Natural killer cell (primary cell): ENCODE data around the gene IVD. TPM values are rescaled to one million over a fixed set of nuclear protein-coding genes. Genes with fewer than 3 reads are reported as not detected.

Experiments used
- ATAC-seq, 3 donors: fragments of 150-1000 bp in 2 of 3; fragments of 200-7000 bp in 1 of 3; cut with Tn5 transposase; 1 replicate in 1 of 3; 2 replicates in 2 of 3; pipeline ENCODE4 v1.10.0; 2021; ENCODE audit warnings: mild to moderate bottlenecking in 2 of 3, moderate library complexity in 2 of 3
- DNase-seq, 2 donors: peaks; one replicate each; pipeline versions ENCODE4 v3.0.0 to v3.0.0-alpha.2; 2013 to 2021; ENCODE audit warnings: mixed read lengths in 1 of 2
- H3K27ac ChIP-seq: one replicate; pipeline ENCODE4 v1.5.1; 2013; ENCODE audit warnings: mild to moderate bottlenecking, low read length
- H3K27me3 ChIP-seq: one replicate; pipeline ENCODE4 v1.6.1; 2013; ENCODE audit warnings: low read length; ENCODE audit not compliant: control insufficient read depth, insufficient read depth
- H3K36me3 ChIP-seq: one replicate; pipeline ENCODE4 v1.6.1; 2013; ENCODE audit warnings: low read length; ENCODE audit not compliant: control insufficient read depth, insufficient read depth
- H3K4me1 ChIP-seq: one replicate; pipeline ENCODE4 v1.6.1; 2013; ENCODE audit warnings: low read length; ENCODE audit not compliant: control insufficient read depth, insufficient read depth
- H3K4me3 ChIP-seq: one replicate; pipeline ENCODE4 v1.5.1; 2013; ENCODE audit warnings: low read length
- H3K9me3 ChIP-seq: one replicate; pipeline ENCODE4 v1.6.1; 2013; ENCODE audit warnings: low read length; ENCODE audit not compliant: control insufficient read depth, insufficient read depth
- H3K27ac Mint-ChIP-seq, 2 donors: one replicate each; pipeline ENCODE4 v1.8.0; 2022; ENCODE audit warnings: mild to moderate bottlenecking in 2 of 2, mixed read lengths in 2 of 2, moderate library complexity in 1 of 2
- H3K27me3 Mint-ChIP-seq, 2 donors: one replicate each; pipeline ENCODE4 v1.8.0; 2022; ENCODE audit warnings: low read depth in 2 of 2, mixed read lengths in 2 of 2
- H3K36me3 Mint-ChIP-seq: one replicate; pipeline ENCODE4 v1.8.0; 2022; ENCODE audit warnings: mixed read lengths
- H3K4me1 Mint-ChIP-seq, 2 donors: one replicate each; pipeline ENCODE4 v1.8.0; 2022; ENCODE audit warnings: mixed read lengths in 2 of 2
- H3K4me3 Mint-ChIP-seq: one replicate; pipeline ENCODE4 v1.8.0; 2022; ENCODE audit warnings: mild to moderate bottlenecking, moderate library complexity, mixed read lengths
- H3K9me3 Mint-ChIP-seq, 2 donors: one replicate each; pipeline ENCODE4 v1.8.0; 2022; ENCODE audit warnings: mixed read lengths in 2 of 2
- WGBS: methylation state at CpG from one replicate; pipeline ENCODE4 v1.1.7; 2013; ENCODE audit warnings: missing lambda C conversion rate; ENCODE audit not compliant: insufficient coverage; 5-methylcytosine and 5-hydroxymethylcytosine counted together
- intact Hi-C: fragments of 100-400 bp; cut with micrococcal nuclease; formaldehyde crosslinking; loops from one replicate; pipeline ENCODE4 v1.14.2; 2022
- total RNA-seq, 4 donors: library from RNA; stranded (reverse); fragments of 120-200 nt in 1 of 4; gene quantifications; one replicate each; pipeline versions ENCODE4 v1.2.3 to v1.2.4, GENCODE V29; 2013 to 2022
- TF ChIP-seq, protein P1 (sequence below): fragments of 200-600 bp; IDR thresholded peaks from one replicate; pipeline ENCODE4 v1.8.0; 2022; ENCODE audit warnings: antibody characterized with exemption

IVD gene
- total RNA-seq, 3 donors from 2014 or later (not counting 1 experiment from before 2014, with no cell fraction given), result 56.2 to 76.8 (median 67.3) TPM

DNA sequence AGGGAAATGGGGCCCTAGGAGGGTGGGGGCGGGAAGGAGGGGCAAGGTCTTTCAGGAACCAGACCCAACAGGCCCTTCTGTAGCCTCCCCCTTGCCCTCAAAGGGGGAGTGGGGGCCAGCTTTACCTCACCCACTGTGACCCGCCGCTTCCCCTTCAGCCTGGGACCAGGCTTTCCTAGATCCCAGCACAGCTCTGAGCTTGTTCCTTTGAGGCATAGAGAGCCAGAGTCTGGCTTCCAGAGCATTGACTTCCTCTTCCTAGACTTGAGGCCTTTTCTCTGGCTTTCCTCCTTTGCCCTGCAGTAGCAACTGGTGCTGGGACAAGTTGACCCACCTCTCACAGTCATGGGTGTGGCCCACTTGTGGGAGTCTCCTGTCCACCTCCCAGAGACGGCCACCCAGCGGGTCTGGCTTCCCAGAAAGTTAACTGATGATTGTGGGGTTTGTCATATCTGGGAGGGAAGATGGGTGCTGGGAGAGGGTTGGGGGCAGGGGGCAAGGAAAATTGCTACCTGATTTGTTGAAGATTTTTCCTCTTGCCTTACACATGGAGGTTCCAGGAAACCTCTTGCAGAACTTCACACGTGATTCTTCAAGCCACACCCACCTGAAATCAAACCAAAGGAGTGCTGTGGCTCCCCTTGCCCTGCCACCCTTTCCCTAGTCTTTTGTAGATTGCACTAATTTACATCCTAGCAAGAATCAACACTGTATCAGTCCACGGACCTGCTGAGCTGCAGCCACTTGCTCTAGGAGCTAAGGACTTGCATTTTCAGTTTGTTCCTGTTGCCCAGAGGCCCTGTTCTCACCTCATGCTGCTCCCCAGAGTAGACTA lies 61.0 kb downstream of the IVD start:
- intact Hi-C loops, result no loop called here

DNA sequence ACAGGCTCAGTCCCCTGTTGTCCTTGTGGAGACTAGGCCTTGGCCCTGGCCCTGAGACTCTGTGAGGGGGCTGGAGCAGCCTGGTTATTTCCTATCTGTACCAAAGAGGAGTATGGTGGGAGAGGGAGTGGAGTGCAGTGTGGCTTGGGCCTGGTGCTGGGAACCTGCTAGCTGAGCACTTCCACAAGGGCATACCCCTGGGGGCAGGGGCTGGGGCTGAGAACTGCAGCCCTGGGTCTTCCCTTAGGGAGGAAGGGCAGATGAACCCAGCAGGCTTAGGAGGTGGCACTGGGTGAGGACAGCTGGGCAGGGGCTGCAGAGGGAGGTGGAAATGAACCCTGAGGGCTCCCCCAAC lies 61.6 kb downstream of the IVD start:
- Mint-ChIP-seq H3K9me3 (no peaks in the 10 kb centered on the region), H3K4me3 (peak overlapping the region; percentile 28), H3K36me3 (no peaks in the 10 kb centered on the region), H3K27ac (peak overlapping the region; percentile 41 to 62), H3K4me1 (peaks cover 7 to 9% of the 10 kb centered on the region in 2 donors), H3K27me3 (no peaks in the 10 kb centered on the region)
- H3K27ac ChIP-seq, result no peak overlapping the region
- H3K9me3 ChIP-seq, result no peaks in the 10 kb centered on the region
- intact Hi-C loops, result no loop called here
- H3K27me3 ChIP-seq, result no peaks in the 10 kb centered on the region
- no peak overlapping the region for H3K4me3 ChIP-seq
- peaks cover 15% of the 10 kb centered on the region for H3K4me1 ChIP-seq
- TF ChIP-seq, protein P1, sequence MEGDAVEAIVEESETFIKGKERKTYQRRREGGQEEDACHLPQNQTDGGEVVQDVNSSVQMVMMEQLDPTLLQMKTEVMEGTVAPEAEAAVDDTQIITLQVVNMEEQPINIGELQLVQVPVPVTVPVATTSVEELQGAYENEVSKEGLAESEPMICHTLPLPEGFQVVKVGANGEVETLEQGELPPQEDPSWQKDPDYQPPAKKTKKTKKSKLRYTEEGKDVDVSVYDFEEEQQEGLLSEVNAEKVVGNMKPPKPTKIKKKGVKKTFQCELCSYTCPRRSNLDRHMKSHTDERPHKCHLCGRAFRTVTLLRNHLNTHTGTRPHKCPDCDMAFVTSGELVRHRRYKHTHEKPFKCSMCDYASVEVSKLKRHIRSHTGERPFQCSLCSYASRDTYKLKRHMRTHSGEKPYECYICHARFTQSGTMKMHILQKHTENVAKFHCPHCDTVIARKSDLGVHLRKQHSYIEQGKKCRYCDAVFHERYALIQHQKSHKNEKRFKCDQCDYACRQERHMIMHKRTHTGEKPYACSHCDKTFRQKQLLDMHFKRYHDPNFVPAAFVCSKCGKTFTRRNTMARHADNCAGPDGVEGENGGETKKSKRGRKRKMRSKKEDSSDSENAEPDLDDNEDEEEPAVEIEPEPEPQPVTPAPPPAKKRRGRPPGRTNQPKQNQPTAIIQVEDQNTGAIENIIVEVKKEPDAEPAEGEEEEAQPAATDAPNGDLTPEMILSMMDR, result no peak
- DNase-seq, result no peak
- ATAC-seq, result no peak
- peaks cover 34% of the 10 kb centered on the region for H3K36me3 ChIP-seq

More for the DNA sequence above, 61.0 kb downstream of the IVD start:
- Histone ChIP-seq H3K27me3 (no peaks in the 10 kb centered on the region), H3K27ac (no peak overlapping the region), H3K4me3 (no peak overlapping the region), H3K36me3 (peaks cover 36% of the 10 kb centered on the region), H3K4me1 (peaks cover 10% of the 10 kb centered on the region), H3K9me3 (no peaks in the 10 kb centered on the region)
- DNase-seq, result no peak
- H3K36me3 Mint-ChIP-seq, result no peaks in the 10 kb centered on the region
- H3K4me1 Mint-ChIP-seq, result peaks cover 3% of the 10 kb centered on the region in 2 donors
- H3K4me3 Mint-ChIP-seq, result no peak overlapping the region
- H3K27me3 Mint-ChIP-seq, result no peaks in the 10 kb centered on the region
- no peaks in the 10 kb centered on the region for H3K9me3 Mint-ChIP-seq
- TF ChIP-seq, protein P1, result no peak
- no peak for ATAC-seq
- H3K27ac Mint-ChIP-seq, result peak overlapping the region in 1 of 2 donors; percentile 62
- 88% methylated on average over 7 of the region's 7 CpGs for WGBS

DNA sequence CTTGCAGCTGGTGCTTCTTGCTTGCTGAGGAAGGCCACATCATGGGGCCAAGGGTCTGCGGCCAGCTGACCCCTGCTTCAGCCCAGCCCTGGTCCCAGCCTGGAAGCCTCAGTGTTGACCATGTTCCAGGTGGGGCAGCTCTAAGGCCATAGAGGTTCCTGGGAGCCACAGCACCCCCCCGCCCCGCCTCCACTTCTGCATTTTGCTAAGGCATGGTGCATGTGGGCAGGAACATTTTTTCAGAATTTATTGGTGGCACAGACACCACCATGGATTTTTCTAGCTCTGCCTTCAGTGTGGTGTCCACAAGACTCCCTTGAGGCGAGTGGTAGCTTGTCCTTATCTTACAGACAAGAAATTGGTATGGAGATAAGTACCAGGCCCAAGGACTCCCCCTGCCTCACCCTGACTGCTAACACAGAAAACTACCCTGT lies 63.3 kb downstream of the IVD start:
- Mint-ChIP-seq H3K4me1 (peaks cover 7 to 14% of the 10 kb centered on the region in 2 donors), H3K27ac (peak overlapping the region; percentile 35 to 58), H3K36me3 (no peaks in the 10 kb centered on the region), H3K4me3 (no peak overlapping the region), H3K27me3 (no peaks in the 10 kb centered on the region), H3K9me3 (no peaks in the 10 kb centered on the region)
- WGBS, result 95% methylated on average over 3 of the region's 4 CpGs
- DNase-seq (peak in 1 of 2 donors; percentile 23), ATAC-seq (no peak)
- peaks cover 23% of the 10 kb centered on the region for H3K36me3 ChIP-seq
- no peaks in the 10 kb centered on the region for H3K9me3 ChIP-seq
- no peak overlapping the region for H3K4me3 ChIP-seq
- no peak overlapping the region for H3K27ac ChIP-seq
- TF ChIP-seq, protein P1, result no peak
- H3K27me3 ChIP-seq, result no peaks in the 10 kb centered on the region
- intact Hi-C loops, result no loop called here
- peaks cover 21% of the 10 kb centered on the region for H3K4me1 ChIP-seq
